ENCODE measurements around the gene PPM1H.
"Not testable (repeated sequence)": the region's sequence is repeated elsewhere in the genome, so short reads cannot be mapped to it uniquely, and the experiment has no call there.

Gene PPM1H

GRCh38 chr12:62879691-62880090 is 55.3 kb downstream of the PPM1H start:
- Histone ChIP-seq H3K27ac (ENCODE audit: low read length) (no peak overlapping the region), H3K79me2 (ENCODE audit: insufficient read depth, low read length) (no peaks in the 10 kb centered on the region), H3K9me3 (ENCODE audit: insufficient read depth, low read length, severe bottlenecking) (no peaks in the 10 kb centered on the region), H3K4me2 (ENCODE audit: insufficient read depth, low read length) (no peak overlapping the region), H3K27me3 (ENCODE audit: insufficient read depth, low read length, poor library complexity) (peaks cover 3% of the 10 kb centered on the region), H3K4me1 (ENCODE audit: insufficient read depth, low read length) (no peaks in the 10 kb centered on the region), H3K36me3 (ENCODE audit: insufficient read depth, low read length) (no peaks in the 10 kb centered on the region), H3K9ac (ENCODE audit: low read depth, low read length) (no peak overlapping the region), H2AFZ (ENCODE audit: low read depth, low read length) (no peak overlapping the region), H4K20me1 (ENCODE audit: insufficient read depth, low read length) (no peaks in the 10 kb centered on the region), H3K4me3 (ENCODE audit: low read depth in 1 of 2, low read length in 2 of 2) (no peak overlapping the region)
- no peak for TF ChIP-seq CTCF (IDR thresholded peaks at IDR 0.05; ENCODE audit: borderline replicate concordance, extremely low read depth, low read length, poor library complexity, severe bottlenecking)
- TF ChIP-seq EZH2 (IDR thresholded peaks at IDR 0.05; ENCODE audit: borderline replicate concordance, low read depth, low read length, severe bottlenecking), result no peak
- ATAC-seq (ENCODE audit: insufficient read depth, low read depth) (no peak), DNase-seq (no peak)

- not testable (repeated sequence) for H2AFZ ChIP-seq (ENCODE audit: low read depth, low read length); DNase-seq; H3K9me3 ChIP-seq (ENCODE audit: insufficient read depth, low read length, severe bottlenecking); ATAC-seq (ENCODE audit: insufficient read depth, low read depth); H3K4me2 ChIP-seq (ENCODE audit: insufficient read depth, low read length); H3K4me1 ChIP-seq (ENCODE audit: insufficient read depth, low read length); H3K79me2 ChIP-seq (ENCODE audit: insufficient read depth, low read length); H4K20me1 ChIP-seq (ENCODE audit: insufficient read depth, low read length); H3K9ac ChIP-seq (ENCODE audit: low read depth, low read length); H3K27ac ChIP-seq (ENCODE audit: low read length); H3K4me3 ChIP-seq (ENCODE audit: low read depth in 1 of 2, low read length in 2 of 2); H3K27me3 ChIP-seq (ENCODE audit: insufficient read depth, low read length, poor library complexity); H3K36me3 ChIP-seq (ENCODE audit: insufficient read depth, low read length)
Measured at GRCh38 chr12:62879228-62879627, 55.7 kb downstream of the PPM1H start.

- Histone ChIP-seq H3K4me1 (ENCODE audit: insufficient read depth, low read length) (no peaks in the 10 kb centered on the region), H3K36me3 (ENCODE audit: insufficient read depth, low read length) (no peaks in the 10 kb centered on the region), H3K79me2 (ENCODE audit: insufficient read depth, low read length) (no peaks in the 10 kb centered on the region), H3K4me3 (ENCODE audit: low read depth in 1 of 2, low read length in 2 of 2) (no peak overlapping the region), H3K9me3 (ENCODE audit: insufficient read depth, low read length, severe bottlenecking) (no peaks in the 10 kb centered on the region), H3K27me3 (ENCODE audit: insufficient read depth, low read length, poor library complexity) (peaks cover 3% of the 10 kb centered on the region), H3K4me2 (ENCODE audit: insufficient read depth, low read length) (no peak overlapping the region), H3K9ac (ENCODE audit: low read depth, low read length) (no peak overlapping the region), H3K27ac (ENCODE audit: low read length) (no peak overlapping the region), H4K20me1 (ENCODE audit: insufficient read depth, low read length) (no peaks in the 10 kb centered on the region), H2AFZ (ENCODE audit: low read depth, low read length) (no peak overlapping the region)
- TF ChIP-seq EZH2 (IDR thresholded peaks at IDR 0.05; ENCODE audit: borderline replicate concordance, low read depth, low read length, severe bottlenecking) (no peak), CTCF (IDR thresholded peaks at IDR 0.05; ENCODE audit: borderline replicate concordance, extremely low read depth, low read length, poor library complexity, severe bottlenecking) (no peak)
- DNase-seq, result no peak
- ATAC-seq (ENCODE audit: insufficient read depth, low read depth), result no peak
Measured at GRCh38 chr12:62878211-62878610, 56.7 kb downstream of the PPM1H start.

- Histone ChIP-seq H3K27me3 (ENCODE audit: insufficient read depth, low read length, poor library complexity) (peaks cover 3% of the 10 kb centered on the region), H3K27ac (ENCODE audit: low read length) (no peak overlapping the region), H4K20me1 (ENCODE audit: insufficient read depth, low read length) (no peaks in the 10 kb centered on the region), H3K9me3 (ENCODE audit: insufficient read depth, low read length, severe bottlenecking) (no peaks in the 10 kb centered on the region), H3K9ac (ENCODE audit: low read depth, low read length) (no peak overlapping the region), H3K36me3 (ENCODE audit: insufficient read depth, low read length) (no peaks in the 10 kb centered on the region), H3K4me1 (ENCODE audit: insufficient read depth, low read length) (no peaks in the 10 kb centered on the region), H3K4me3 (ENCODE audit: low read depth in 1 of 2, low read length in 2 of 2) (no peak overlapping the region), H3K79me2 (ENCODE audit: insufficient read depth, low read length) (no peaks in the 10 kb centered on the region), H3K4me2 (ENCODE audit: insufficient read depth, low read length) (no peak overlapping the region), H2AFZ (ENCODE audit: low read depth, low read length) (no peak overlapping the region)
- TF ChIP-seq CTCF (IDR thresholded peaks at IDR 0.05; ENCODE audit: borderline replicate concordance, extremely low read depth, low read length, poor library complexity, severe bottlenecking) (no peak), EZH2 (IDR thresholded peaks at IDR 0.05; ENCODE audit: borderline replicate concordance, low read depth, low read length, severe bottlenecking) (no peak)
- ATAC-seq (ENCODE audit: insufficient read depth, low read depth) (no peak), DNase-seq (no peak)
Measured at GRCh38 chr12:62876938-62877548, 57.9 kb downstream of the PPM1H start.
